NCI-H2227 treated with DMSO at 0.1 percent for 48 hours (cell line): ENCODE measurements around the gene SEMA3B.
"Not testable (repeated sequence)": the region's sequence is repeated elsewhere in the genome, so short reads cannot be mapped to it uniquely, and the experiment has no call there.

Source experiments
- DNase-seq: peaks from one replicate; lab custom pipeline; 2025; lab: John Stamatoyannopoulos, UW

The SEMA3B gene

DNA sequence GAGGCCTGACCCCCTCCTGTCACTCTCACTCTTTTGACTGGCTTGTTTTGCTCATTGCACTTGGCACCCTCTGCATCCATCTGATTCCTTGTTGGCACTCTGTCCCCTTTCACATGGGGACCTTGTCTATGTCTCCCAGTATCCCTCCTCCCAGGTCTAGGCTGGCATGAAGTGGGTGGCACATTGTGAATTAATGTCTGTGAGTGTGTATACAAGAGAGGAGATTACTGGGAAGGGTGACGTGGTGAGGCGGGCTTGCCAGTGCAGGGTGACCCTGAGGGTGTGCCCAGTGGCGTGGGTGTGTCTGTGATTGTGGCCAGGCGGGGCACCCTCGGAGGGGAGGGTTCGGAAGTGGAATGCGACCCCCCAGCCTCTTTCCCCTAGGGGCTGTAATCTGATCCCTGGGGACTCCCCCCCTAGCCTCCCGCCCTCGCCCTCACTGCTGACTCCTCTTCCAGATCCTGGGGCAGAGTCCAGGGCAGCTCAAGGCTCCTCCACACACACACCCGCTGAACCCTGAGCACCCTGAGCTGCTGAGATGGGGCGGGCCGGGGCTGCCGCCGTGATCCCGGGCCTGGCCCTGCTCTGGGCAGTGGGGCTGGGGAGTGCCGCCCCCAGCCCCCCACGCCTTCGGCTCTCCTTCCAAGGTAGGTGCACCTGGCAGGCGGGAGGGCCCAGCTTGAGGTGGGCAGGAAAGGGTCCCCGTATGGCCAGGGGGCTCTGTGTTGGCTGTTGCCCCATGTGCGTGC lies at the start of gene SEMA3B:
Gene SEMA3B, plus strand, starts transcription at position 445 of the 749 bp plus-strand sequence. Its CDS starts 94 bp downstream, at position 539.
- no peak for DNase-seq

- DNase-seq, result no peak
Observed at GRCh38 chr3:50219285-50219684, 49.7 kb upstream of the SEMA3B start.

DNA sequence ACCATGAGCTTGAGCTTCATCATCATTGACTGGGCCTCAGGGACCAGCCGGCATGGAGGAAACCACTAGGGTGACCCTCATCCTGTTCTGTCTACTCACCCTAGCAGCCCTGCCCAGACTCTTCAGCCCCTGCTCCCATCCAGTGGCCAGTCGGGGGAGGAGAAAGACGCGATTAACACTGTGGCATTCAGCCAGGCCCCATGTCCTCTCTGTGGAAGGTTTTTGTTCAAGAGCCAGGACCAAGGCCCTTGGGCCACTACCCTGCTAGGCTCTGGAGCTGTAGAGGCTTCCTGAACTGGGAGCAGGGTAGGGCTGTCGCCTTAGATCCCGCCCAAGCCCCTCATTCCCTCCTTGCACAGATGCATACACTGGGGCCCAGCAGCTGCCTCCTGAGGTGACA lies 48.8 kb upstream of the SEMA3B start:
- no peak for DNase-seq

GRCh38 chr3:50221051-50221410 lies 47.9 kb upstream of the SEMA3B start:
- no peak for DNase-seq

DNA sequence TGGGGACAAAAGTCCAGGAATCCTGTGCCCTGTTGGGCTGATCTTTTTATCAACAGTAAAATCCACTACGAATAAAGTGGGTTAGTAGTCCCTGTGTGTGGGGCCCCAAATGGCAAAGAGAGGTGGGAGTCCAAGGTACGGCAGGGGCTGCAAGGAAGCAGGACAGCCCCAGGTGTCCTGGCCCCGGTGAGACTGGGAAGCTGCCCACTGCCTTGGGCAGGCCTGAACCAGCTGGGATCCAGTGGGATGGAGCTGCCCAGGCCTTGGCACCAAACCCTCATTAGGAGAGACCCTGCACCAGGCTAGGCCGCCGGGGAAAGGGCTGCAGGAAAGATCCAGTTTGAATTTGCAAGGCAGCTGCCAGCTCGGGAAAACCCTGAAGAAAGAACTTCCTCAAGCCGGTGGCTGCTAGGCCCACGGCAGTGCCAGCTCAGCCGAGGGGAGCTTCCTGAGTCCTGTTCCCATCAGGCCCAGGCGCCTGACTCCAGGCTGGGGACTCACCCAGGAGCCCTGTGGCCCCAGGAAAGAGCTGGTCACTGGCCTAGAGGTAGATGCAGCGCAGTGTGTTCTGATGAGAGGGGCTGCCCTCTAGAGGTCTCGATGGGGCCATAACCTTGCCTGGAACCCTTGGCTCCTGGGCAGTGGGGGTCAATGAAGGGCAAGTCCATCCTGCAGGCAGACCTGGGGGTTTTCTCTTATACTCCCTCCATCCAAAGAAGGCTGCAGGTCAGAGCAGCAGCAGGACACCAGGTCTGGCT lies 47.4 kb upstream of the SEMA3B start:
- no peak for DNase-seq

DNA sequence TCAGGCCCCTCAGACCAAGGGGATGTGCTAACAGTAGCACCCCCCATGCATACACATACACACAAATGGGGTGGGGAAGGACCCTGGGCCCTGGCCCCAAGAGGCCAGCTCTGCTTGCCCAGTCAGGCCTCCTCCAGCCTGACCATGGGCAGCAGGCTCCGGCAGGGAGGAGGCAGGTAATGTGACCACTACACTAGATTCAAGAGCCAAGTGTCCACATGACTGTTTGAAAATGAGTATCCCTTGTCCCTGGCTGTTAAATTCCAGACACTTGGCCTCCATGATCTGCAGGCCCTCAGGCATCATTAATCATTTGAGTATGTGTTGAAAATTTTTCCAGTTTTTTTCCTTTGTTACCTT lies 46.8 kb upstream of the SEMA3B start:
- DNase-seq, result no peak

DNA sequence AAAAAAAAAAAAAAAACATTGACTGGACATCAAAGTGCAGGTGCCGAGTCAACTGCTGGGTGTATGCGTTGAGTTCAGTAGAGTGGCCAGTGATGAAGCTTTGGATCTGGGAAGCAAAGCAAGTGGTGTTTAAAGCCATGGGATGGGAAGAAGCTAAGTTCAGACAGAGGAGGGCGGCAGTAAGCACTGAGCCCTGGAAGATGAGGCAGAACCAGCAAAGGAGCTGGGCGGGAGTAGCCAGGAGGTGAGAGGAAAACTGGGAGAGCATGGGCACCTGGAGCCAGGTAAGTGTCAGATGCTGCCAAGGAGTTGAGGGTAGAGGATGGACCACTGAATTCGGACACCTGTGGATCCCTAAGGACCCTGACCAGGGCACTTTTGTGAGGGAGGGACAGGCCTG lies 44.3 kb upstream of the SEMA3B start:
- no peak for DNase-seq

DNA sequence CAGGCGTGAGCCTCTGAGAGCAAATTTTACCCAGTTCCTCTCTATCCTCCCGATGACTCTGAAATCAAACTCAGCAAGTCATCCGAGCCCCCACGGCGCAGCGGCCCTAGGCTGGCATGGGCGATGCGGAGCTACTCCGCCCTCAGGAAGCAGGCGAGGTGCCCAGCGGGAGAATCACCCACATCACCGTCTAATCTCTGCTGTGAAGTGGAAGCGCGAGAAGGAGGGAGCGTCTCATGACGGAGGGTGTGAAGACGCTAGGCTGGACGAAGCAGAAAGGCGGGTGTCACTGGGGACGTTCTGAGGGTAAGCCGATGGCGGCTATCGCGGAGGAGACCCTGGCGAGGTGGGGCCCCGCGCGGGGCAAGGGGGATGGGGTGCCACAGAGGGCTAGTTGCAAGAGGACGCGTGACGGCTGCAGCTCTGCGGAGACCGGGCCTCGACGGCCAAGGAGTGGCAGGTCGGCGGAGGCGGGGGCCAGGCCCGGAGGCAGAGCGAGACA lies 42.0 kb upstream of the SEMA3B start:
- no peak for DNase-seq

GRCh38 chr3:50227390-50228183 lies 41.4 kb upstream of the SEMA3B start:
- DNase-seq, result peak; percentile 58

- DNase-seq, result not testable (repeated sequence)
Observed at GRCh38 chr3:50228184-50228763, 40.7 kb upstream of the SEMA3B start.

GRCh38 chr3:50229490-50229889 lies 39.5 kb upstream of the SEMA3B start:
- no peak for DNase-seq

DNA sequence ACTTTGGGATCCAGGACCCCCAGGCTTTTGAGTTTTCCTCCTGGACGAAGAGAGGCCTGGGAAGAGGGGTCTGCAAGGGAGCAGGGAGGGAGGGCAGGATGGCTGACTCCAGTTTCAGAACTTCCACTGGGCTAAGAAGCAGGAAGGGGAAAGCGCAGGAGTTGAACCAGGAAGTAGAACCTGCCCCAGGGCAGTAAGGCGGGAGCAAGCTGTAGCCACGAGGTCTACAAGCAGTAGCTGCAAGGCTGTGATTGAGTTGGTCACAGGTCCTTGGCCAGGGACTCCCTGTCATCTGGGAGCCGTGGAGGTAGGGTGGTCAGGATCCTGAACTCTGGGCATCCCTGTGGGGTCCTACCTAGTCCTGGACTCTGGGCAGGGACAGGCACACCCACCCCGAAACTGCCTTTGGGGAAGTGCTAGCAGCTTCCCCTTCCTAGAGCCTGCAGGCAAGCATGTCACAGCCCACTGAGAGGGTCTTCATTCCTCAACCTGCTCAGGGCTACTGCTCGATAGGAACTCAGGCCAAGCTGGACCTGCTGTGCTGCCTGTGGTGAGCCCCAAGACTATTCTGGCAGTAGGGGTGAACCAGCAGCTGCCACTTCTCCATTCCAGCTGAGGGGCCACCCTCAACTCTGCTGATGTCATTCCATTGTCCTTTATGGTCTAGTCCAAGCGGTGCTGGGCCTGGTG lies 38.7 kb upstream of the SEMA3B start:
- no peak for DNase-seq

GRCh38 chr3:50230794-50231125 lies 38.2 kb upstream of the SEMA3B start:
- DNase-seq, result no peak

DNA sequence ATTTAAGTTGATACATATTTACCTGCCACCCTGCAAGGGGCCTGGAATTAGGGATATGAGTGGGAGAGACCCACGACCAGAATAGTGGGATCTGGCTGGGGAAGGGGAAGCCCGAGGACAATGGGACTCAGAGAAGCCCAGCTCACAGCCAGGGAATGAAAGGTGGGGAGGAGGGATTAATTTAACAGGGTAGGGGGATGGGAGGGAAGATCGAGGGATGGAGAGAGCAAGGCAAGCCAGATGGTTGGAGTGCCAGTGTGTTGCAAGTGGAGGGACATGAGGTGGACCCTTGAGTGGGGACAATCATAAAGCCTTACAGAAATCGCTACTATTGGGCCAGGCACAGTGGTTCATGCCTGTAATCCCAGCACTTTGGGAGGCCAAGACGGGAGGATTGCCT lies 37.4 kb upstream of the SEMA3B start:
- DNase-seq, result no peak

- no peak for DNase-seq
Observed at GRCh38 chr3:50232303-50232702, 36.6 kb upstream of the SEMA3B start.

GRCh38 chr3:50233176-50233575 lies 35.8 kb upstream of the SEMA3B start:
- DNase-seq, result no peak

GRCh38 chr3:50235716-50236483 lies 33.0 kb upstream of the SEMA3B start, which contains the start of gene GNAI2:
GNAI2 (plus strand) TSS chr3:50236204; CDS start chr3:50236336, 132 bp downstream.
- peak; percentile 94 for DNase-seq

DNA sequence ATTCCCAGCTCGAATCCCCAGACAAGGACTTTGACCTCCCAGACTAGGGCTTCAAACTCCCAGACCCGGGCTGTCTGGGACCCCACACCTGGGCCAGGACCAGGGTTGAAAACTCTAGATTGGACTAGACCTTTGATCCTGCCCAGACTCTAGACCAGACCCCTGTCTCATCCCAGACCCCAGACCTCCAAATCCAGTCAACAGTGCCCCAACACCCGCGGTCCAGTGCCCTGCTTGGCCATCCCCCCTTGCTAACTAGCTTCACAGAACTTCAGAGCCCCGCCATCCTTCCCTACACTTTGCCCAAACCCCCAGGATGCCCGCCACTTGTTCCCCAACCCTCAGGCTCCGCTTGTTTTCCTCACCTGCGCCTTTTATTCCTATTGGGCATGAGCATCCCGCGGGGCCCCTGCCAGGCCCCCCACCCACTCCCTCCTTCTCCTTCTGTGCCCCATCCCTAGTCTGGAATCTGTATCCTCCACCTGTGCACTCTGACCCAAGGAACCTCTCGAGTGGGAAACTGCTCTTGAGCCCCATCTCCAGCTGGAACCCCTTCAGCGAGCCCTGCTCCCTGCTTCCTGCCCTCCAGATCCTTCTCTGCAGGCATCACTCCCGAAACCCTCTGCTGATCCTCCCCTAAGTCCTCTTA lies 32.3 kb upstream of the SEMA3B start:
- no peak for DNase-seq

- DNase-seq, result no peak
Observed at GRCh38 chr3:50237133-50237651, 31.8 kb upstream of the SEMA3B start.
